Measurements from ENCODE around the gene ATF2.

ATF2 gene

GRCh38 chr2:175057078-175057685, 110.8 kb downstream of the ATF2 start:
- H3K27ac ChIP-seq, result no peak overlapping the region
- no peak for TF ChIP-seq CTCF (conservative IDR thresholded peaks at IDR 0.05)

- no peak for TF ChIP-seq CTCF (conservative IDR thresholded peaks at IDR 0.05)
- H3K27ac ChIP-seq, result no peak overlapping the region
Observed at GRCh38 chr2:175055993-175056392, 112.0 kb downstream of the ATF2 start.

- TF ChIP-seq CTCF (conservative IDR thresholded peaks at IDR 0.05), result no peak
- no peak overlapping the region for H3K27ac ChIP-seq
Observed at GRCh38 chr2:175054340-175054739, 113.7 kb downstream of the ATF2 start.

- no peak for TF ChIP-seq CTCF (conservative IDR thresholded peaks at IDR 0.05)
- H3K27ac ChIP-seq, result no peak overlapping the region
Observed at GRCh38 chr2:175049661-175050060, 118.3 kb downstream of the ATF2 start.

GRCh38 chr2:175048275-175048674, 119.7 kb downstream of the ATF2 start:
- no peak overlapping the region for H3K27ac ChIP-seq
- TF ChIP-seq CTCF (conservative IDR thresholded peaks at IDR 0.05), result no peak

- no peak for TF ChIP-seq CTCF (conservative IDR thresholded peaks at IDR 0.05)
- H3K27ac ChIP-seq, result no peak overlapping the region
Observed at GRCh38 chr2:175039490-175039889, 128.5 kb downstream of the ATF2 start.

- TF ChIP-seq CTCF (conservative IDR thresholded peaks at IDR 0.05), result no peak
- no peak overlapping the region for H3K27ac ChIP-seq
Observed at GRCh38 chr2:175039031-175039430, 129.0 kb downstream of the ATF2 start.
